ENCODE measurements around the gene LCK.

LCK gene

GRCh38 chr1:32250893-32251716 lies at the start of gene LCK:
LCK (plus strand) TSS chr1:32251265; CDS start chr1:32274330, 23,065 bp downstream.
- no peak for DNase-seq

DNA sequence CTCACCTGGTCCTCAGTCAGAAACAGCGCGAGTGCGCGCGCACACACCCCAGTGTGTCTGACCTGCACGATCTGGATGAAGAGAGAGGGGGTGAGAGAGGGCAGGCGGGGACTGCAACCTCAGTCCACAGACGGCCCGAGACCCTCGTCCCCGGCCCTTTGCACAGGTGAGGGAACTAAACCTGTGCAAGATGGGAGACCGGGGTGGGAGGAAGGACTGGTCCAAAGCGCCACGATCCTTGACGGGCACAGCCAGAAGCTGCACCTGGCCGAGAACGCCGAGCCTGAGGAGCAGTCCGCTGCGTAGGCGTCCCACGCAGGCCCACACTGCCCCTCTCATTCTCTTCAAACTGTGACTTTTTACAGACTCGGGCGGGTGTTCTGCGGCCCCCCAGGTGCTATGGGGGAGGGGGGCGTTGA lies 46.1 kb upstream of the LCK start:
- peak in 2 of 3 experiments; percentile 76 to 77 for DNase-seq

- peak; percentile 91 to 96 (median 96) for DNase-seq
These were observed 45.4 kb upstream of the LCK start, which contains the start of gene IQCC for GRCh38 chr1:32205401-32206370. IQCC (plus strand) TSS chr1:32205671; CDS start chr1:32205682, 11 bp downstream.

DNA sequence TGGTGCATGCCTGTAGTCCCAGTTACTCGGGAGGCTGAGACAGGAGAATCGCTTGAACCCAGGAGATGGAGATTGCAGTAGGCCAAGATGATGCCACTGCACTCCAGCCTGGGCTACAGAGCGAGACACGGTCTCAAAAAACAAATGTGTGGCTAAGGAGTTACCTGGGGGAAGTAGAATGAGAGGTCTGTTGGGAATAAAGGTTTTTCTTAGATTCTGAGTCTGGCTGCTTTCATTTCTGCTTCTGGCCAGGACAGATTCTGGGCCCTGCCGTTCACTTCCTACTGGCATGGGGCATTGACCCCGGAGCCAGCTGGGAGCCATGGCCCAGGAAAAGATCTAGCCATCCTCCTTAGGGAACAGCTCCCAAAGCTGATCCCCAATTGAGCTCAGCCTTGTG lies 42.6 kb upstream of the LCK start:
- no peak for DNase-seq

GRCh38 chr1:32208891-32209328 lies 42.2 kb upstream of the LCK start, which contains the start of gene DCDC2B:
DCDC2B (plus strand) TSS chr1:32209089; CDS start chr1:32209094, 5 bp downstream.
- peak; percentile 83 to 94 (median 91) for DNase-seq

DNA sequence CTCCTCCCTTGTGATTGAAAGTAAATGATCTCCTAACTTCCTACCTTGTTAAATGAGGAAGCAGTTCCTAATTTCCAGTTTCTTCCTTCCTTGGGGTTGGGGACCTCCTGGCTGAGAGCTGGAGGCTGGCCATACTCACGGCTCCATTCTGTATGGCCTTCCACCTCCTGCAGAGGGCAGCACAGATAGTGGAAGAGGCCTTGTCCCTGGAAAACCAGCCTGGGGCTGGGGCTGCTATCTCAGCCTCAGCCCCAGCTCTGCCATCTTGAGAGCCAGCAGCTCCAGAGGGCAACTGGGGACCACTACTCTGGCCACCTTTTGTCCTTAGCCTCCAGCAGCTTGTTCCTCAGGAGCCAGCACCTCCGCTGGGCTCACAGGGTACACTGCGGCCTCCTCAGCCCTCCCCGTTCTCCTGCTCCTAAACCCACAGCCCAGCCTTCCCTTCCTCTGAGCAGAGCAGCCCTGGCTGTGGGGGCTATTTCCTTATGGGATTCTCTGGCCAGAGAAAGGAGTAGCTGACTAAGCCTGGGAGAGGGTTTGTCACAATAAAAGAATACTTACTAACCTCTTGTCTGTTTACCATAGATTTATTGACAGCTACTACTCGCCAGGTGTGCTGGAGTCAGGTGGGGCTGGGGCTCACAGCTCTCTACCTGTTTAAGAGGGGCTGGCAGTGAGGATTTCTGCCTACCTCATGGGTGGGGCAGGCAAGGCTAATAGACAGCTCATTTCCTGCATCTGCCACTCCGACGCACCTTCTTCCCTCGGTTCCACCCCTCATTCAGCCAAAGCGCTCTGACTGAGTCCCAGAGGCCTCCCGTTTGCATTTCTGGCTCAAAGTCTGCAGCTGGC lies 35.2 kb upstream of the LCK start:
- DNase-seq, result peak; percentile 56 to 73 (median 68)

- no peak for DNase-seq
These were observed 34.5 kb upstream of the LCK start for GRCh38 chr1:32216566-32216965.

DNA sequence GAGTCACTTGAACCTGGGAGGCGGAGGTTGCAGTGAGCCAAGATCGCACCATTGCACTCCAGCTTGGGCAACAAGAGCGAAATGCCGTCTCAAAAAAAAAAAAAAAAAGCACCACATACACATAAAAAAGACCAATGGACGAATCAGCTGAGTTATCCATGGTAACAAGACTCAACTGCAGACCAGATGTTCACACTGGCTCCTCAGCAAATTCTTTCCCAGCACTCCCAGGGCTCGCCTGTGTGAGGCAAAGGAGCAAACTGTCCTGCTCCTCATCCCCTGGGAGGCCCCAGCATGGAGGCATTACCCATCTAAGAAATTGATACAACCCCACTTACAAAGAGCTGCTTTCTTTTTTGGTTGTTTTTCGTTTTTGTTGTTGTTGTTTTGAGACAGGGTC lies 32.0 kb upstream of the LCK start:
- no peak for DNase-seq

- DNase-seq, result peak in 1 of 3 experiments; percentile 39
These were observed 30.1 kb upstream of the LCK start for GRCh38 chr1:32220746-32221580.

- DNase-seq, result no peak
These were observed 29.5 kb upstream of the LCK start for GRCh38 chr1:32221581-32221979.

GRCh38 chr1:32221980-32222755 lies 28.9 kb upstream of the LCK start, which contains the start of the genes EIF3I and TMEM234:
EIF3I (plus strand) TSS chr1:32222407; CDS start chr1:32222442, 35 bp downstream.
TMEM234 (minus strand) TSS chr1:32222353; CDS start chr1:32222322, 31 bp downstream.
- DNase-seq, result peak; percentile 88 to 95 (median 90)

DNA sequence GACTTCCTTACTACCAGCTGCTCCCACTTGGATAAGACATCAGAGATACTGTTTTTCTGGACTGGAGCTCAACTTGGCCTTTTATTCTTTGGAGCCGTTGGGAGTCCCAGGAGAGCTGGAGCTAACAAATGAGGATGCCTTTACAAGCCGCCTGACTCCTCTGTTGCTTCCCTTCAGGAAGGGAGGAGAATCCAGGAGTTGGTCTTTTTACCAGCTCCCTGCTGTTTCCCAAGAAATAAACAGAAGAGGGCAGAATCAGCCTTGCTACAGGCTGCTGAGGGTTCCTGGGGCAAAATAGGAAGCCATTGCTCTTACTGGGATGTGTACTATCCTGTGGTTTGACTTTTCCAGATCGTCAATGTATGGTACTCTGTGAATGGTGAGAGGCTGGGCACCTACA lies 27.4 kb upstream of the LCK start:
- no peak for DNase-seq

- DNase-seq, result no peak
These were observed 26.8 kb upstream of the LCK start for GRCh38 chr1:32224285-32224684.

GRCh38 chr1:32228771-32229170 lies 22.3 kb upstream of the LCK start:
- no peak for DNase-seq

DNA sequence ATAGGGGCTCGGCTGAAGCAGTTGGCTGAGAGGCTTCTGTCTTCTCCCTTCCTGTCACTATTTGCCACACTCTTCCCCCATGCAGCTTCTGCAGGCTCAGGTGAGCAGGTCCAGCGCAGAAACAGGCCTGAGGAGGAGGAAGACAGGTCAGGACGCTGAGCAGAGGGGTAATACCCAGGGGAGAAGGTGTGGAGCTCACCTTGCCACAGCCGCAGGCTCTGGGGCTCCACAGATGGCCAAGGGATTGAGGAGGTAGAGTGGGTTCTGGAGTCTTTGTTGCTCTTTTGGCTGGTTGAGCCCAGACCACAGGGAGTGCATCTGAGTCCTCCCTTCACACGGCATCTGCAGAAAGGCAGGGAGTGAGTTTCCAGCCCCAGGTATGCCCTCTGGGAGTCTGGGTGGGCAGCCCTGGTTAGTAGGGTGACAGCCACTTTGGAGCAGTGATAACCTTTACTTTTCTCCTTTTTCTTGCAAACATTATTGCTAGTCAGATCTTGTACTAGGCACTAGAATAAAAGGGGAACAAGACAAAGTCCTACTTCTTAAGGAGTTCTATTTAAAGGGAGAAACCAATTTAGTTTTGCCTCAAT lies 19.1 kb upstream of the LCK start:
- DNase-seq, result no peak

- peak in 2 of 3 experiments; percentile 20 to 54 for DNase-seq
These were observed 18.3 kb upstream of the LCK start for GRCh38 chr1:32232558-32233304.

GRCh38 chr1:32234792-32235191 lies 16.3 kb upstream of the LCK start:
- no peak for DNase-seq

DNA sequence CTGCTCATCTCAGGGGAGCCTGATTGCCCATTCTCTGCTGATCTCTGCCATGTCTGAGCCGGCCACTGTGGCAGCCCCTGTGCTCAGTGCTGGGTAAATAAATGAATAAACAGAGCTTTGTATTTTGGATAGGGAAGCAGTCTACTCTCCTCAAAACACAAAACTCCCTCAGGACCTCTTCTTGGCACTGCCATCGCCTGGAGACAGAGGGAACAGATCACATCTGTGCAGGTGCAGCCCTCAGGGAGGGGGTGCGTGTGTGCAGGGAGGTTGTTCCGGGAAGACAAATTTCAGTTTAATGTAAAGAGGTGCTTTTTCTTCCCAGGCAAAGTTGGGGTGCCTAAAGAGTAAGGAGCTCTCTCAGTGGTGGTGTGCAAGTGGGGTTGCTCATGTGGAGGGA lies 11.7 kb upstream of the LCK start:
- DNase-seq, result peak; percentile 62 to 80 (median 74)

- DNase-seq, result peak; percentile 60 to 85 (median 84)
These were observed 11.3 kb upstream of the LCK start for GRCh38 chr1:32239790-32240139.

Measured in NCI-H1417 (cell line).